HG02840 (cell line): ENCODE results near the gene DIPK1B.
"Not testable (repeated sequence)": the region's sequence is repeated elsewhere in the genome, so short reads cannot be mapped to it uniquely, and the experiment has no call there.

Experiments
- ATAC-seq: cut with Tn5 transposase; IDR thresholded peaks from one replicate; pipeline ENCODE4 v1.9.1; 2021; ENCODE audit warnings: mild to moderate bottlenecking, moderate library complexity, moderate number of reproducible peaks; ENCODE audit not compliant: unreplicated experiment, low FRiP score

DIPK1B gene

DNA sequence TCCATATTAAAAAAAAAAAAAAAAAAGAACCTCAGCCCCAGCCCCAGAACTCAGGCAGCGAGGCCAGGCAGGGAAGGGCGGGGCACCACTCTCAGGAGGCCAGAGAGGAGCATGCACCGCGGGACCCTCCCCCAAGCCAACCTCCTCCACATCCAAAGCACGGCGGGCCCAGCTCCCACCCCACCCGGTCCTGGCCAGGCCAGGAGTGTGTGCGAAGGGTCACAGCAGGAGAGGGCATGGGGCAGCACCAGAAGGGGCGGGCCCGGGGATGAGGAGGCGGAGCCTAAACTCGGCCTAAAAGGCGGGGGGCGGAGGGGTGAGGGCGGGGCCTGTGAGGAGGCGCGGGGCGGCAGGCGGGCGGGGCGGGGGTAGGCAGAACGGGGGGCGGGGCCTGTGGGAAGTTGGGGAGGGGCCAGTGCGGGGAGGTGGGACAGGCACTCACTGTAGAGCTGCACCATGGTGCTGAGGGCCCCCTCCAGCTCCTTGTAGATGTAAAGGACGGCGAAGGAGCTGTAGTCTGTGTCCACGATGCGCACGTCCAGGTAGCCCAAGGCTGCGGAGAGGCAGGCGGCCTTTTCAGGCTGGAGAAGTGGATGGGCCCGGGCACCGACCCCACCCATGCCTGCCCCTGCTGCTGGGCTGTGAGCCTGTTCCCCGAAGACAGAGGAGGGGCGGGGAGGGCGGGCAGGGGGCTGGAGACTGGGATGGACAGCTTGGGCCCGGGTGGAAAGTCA is 50.7 kb downstream of the DIPK1B start:
- ATAC-seq, result no peak

DNA sequence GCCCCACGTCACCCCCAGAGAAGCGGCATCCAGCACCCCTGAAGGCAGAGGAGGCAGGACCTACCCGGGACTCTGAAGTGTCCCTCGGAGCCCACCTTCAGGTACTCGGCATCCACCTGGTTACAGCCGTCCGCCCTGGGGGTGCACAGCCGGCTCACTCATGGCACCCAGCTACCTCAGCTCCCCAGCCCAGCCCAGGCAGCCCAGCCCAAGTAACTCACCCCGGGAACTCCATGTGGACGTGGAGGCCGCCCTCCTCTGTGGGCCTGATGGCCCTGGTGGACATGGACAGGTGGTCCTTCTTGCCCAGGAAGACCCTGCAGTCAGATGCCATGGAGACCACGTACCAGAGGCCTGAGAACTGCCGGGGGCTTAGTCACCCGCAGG is 51.3 kb downstream of the DIPK1B start:
- no peak for ATAC-seq

DNA sequence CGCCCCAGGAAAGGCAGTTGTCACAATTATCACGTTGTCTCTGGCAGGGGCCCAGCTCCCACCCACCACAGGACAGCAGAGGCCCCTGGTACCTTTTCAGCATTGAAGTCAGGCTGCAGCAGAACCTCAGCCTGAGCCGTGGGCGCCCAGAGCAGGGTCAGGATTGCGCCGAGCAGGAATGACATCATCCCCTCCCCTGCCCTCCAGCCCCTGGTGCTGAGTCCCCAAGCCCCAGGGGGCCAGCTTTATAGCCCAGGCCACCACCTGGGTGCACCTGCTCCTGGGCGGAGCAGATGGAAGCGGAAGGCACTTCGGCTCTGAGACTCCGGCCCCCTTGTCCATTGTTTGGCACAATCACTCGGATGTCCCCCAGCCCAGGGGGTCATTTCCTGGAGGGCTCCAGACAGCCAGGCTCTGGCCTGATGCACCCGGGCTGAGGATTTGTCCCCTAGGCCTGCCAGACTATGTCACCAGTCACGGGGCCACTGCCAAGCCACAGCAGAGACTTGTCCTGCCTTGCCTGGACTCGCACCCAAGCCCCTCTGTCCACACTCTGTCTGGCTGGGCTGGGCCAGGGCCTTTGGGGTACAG is 52.0 kb downstream of the DIPK1B start, which contains the start of gene LCN15:
Gene LCN15, minus strand, starts transcription at position 218 of the 591 bp plus-strand sequence. Its CDS starts 30 bp downstream, at position 188.
- no peak for ATAC-seq

DNA sequence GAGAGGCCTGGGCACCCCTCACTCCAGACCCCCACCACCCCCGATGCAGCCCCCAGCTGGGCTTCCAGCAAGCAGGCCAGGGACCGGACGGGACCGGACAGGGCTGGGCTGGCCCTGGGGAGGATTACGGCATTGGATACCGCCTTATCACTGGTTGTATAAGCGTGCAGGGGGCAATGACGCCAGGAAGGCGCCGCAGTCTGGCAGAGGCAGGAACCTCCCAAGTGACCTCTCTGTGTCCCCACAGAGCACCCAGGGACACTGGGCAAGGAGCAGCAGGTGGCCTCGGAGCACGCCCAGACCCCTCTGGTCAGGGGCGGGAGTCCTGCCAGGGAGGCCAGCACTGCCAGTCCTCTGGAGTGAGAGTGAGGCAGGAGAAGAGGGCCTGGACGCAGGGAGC is 52.7 kb downstream of the DIPK1B start:
- no peak for ATAC-seq

DNA sequence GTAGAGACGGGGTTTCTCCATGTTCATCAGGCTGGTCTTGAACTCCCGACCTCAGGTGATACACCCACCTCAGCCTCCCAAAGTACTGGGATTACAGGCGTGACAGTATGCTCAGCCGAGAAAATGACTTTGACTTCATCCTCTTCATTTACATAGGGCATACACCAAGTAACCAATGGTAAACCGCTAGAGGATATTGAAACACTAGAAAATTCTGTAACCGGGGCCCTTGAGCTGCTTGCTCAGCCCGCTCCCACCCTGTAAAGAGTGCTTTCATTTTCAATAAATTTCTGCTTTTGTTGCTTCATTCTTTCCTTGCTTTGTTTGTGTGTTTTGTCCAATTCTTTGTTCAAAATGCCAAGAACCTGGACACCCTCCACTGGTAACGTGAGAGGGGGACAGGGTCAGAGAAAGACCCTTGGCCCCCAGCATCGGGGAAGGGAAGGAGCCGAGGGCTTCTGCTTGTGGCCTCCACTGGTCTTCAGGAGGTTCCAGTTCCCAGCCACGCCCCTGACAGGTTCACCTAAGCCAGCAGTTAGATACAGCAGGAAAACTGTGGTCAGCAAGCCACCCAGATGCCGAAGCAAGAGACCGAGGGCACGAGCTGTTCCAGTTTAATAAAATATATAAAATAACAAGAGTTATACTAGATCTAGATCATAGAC is 53.5 kb downstream of the DIPK1B start:
- not testable (repeated sequence) for ATAC-seq

DNA sequence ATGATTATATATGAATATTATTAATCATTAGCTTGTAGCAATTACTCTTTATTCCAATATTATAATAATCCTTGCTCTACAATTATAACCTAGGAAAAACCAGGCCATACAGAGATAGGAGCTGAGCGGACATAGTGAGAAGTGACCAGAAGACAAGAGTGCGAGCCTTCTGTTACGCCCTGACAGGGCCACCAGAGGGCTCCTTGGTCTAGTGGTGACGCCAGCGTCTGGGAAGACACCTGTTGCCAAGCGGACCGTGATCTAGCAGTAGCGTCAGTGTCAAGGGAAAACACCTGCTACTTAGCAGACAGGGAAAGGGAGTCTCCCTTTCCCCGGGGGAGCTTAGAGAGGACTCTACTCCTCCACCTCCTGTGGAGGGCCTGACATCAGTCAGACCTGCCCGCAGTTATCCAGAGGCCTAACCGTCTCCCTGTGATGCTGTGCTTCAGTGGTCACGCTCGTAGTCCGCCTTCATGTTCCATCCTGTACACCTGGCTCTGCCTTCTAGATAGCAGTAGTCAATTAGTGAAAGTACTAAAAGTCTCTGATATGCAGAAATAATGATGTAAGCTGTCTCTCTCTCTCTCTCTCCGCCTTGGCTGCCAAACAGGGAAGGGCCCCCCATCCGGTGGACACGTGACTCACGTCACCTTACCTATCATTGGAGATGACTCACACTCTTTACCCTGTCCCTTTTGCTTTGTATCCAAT is 54.2 kb downstream of the DIPK1B start:
- not testable (repeated sequence) for ATAC-seq

DNA sequence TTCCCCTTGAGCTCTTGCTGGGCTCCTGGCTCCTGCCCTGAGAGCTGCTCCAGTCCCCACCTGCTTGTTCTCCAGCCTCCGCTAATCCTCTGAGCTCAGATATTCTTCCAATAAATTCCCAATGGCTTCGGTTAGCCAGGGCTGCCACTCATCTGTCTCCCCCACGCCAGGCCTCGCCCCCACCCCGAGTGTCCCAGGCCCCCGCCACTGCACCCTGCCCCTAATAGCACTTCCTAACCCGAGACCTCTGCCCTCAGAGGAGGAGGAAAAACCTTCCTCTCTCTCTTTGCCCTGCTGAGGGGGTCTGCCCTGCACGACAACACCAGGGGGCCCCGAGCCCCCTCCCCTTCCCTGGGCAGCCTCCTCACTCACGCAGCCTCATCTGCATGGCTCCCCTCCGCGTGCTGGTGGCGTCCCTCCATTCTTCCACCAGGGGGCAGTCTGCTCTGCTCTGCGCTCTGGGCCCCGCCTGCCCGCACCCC is 57.4 kb downstream of the DIPK1B start:
- ATAC-seq, result no peak

DNA sequence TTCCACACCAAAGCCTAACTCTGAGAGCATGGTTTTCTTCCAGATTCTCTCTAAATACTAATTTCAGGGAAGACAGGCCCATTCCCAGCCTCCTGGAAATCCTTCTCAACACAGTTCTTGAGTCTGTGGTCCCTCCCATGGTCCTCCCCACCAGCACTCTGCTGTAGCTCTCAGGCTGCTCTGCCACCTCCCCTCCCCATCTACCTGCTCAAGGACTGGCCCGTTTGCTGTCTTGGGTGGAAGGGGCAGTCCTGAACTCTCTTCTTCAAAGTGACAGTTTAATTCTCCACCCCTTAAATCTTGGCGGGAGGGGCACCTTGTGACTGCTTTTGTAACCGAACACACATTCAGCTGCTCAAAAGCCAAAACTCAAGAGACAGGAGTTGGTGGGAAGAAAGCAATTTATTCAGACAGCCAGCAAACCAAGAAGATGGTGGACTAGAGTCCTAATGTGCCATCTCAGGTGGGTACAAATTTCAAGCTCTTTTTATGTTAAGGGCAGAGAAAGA is 59.6 kb downstream of the DIPK1B start:
- ATAC-seq, result no peak

DNA sequence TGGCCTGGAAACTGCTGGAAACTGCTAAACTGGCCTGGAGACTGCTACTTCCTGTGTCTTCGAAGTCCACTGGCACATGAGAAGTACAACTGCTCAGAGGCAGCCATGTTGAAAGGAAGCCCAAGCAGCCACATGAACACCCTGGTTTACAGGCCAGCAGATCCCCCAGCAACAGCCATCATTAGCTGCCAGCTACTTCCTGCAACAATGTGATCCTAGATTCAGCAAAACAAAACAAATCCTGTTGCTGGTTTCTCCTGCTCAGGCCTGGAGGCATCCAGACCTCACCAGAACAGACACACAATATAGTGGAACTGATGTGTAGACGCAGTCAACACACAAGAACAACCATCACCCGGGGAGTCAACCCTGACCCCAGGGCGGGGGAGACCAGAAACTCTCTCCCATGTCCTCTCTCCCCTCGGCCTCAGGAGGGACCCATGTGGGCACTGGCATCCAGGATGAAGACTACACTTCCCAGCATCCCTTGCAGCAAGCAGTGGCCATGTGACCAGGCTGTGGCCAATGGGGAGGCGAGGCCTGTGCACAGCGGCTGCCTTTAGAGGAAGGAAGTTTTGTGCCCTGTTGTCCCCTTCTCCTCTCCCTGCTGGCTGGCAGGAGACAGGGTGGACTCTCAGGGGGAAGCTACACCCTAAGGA is 61.1 kb downstream of the DIPK1B start:
- no peak for ATAC-seq
